ENCODE data around the gene KAT2B. TPM values are rescaled to one million over a fixed set of nuclear protein-coding genes. Genes with fewer than 3 reads are reported as not detected.

The KAT2B gene
- total RNA-seq, 4 donors from 2014 or later = 57.2 to 122 (median 74.9) TPM

DNA sequence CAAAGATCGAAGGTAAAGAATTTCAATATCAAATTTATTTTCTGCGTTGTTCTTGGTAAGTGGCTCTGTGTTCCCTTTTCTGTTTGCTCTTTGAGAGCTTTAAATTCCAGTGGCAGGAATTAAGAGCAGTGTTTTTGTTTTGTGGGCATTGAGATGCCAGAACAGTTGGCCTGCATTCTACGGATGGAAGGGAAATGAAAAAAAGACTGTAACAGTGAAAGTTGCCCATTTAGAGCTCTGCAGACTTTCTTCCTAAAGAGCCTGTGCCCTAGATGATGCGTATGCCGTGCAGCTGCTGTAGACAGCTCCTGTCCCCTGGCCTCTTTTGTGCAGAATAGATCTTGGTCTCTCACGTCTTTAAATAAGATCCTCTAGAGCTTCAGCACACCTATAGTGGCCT is 58.8 kb downstream of the KAT2B start:
- Histone ChIP-seq H3K9me3 (no peaks in the 10 kb centered on the region), H3K36me3 (no peaks in the 10 kb centered on the region), H3K27me3 (no peaks in the 10 kb centered on the region), H3K4me1 (peaks cover 26 to 29% of the 10 kb centered on the region in 2 donors), H3K27ac (peak overlapping the region; percentile 14 to 62 (median 28)), H3K4me3 (replicated peaks in 1 of 3) (no peak overlapping the region)
- intact Hi-C loops (cut with DNase I) = no loop called here
- TF ChIP-seq CTCF (IDR thresholded peaks at IDR 0.05) = no peak
- TF ChIP-seq POLR2A (IDR thresholded peaks at IDR 0.05) = no peak
- WGBS, 2 donors = 66 to 69% methylated on average over 6 of the region's 6 CpGs
- DNase-seq = no peak

- no peak overlapping the region for H3K4me3 ChIP-seq (replicated peaks in 1 of 3)
- no peak for DNase-seq
- intact Hi-C loops (cut with DNase I) = no loop called here
- 79 to 83% methylated on average over 1 of the region's 1 CpG for WGBS, 2 donors
- TF ChIP-seq CTCF (IDR thresholded peaks at IDR 0.05) (no peak), POLR2A (IDR thresholded peaks at IDR 0.05) (no peak)
- H3K36me3 ChIP-seq = no peaks in the 10 kb centered on the region
- H3K27ac ChIP-seq = peak overlapping the region in 1 of 3 donors; percentile 62
- H3K4me1 ChIP-seq = peaks cover 26 to 29% of the 10 kb centered on the region in 2 donors
- no peaks in the 10 kb centered on the region for H3K9me3 ChIP-seq
- H3K27me3 ChIP-seq = no peaks in the 10 kb centered on the region
Observed at GRCh38 chr3:20100151-20100550, 59.9 kb downstream of the KAT2B start.

GRCh38 chr3:20101041-20101440 is 60.8 kb downstream of the KAT2B start:
- H3K27me3 ChIP-seq = no peaks in the 10 kb centered on the region
- TF ChIP-seq POLR2A (IDR thresholded peaks at IDR 0.05) = no peak
- no peak for TF ChIP-seq CTCF (IDR thresholded peaks at IDR 0.05)
- no peaks in the 10 kb centered on the region for H3K9me3 ChIP-seq
- peaks cover 25 to 26% of the 10 kb centered on the region in 2 donors for H3K4me1 ChIP-seq
- H3K27ac ChIP-seq = no peak overlapping the region
- WGBS, 2 donors = 92 to 96% methylated on average over 5 of the region's 5 CpGs
- no peak for DNase-seq
- no peaks in the 10 kb centered on the region for H3K36me3 ChIP-seq
- H3K4me3 ChIP-seq (replicated peaks in 1 of 3) = no peak overlapping the region
- intact Hi-C loops (cut with DNase I) = no loop called here

GRCh38 chr3:20103731-20104130 is 63.5 kb downstream of the KAT2B start:
- Histone ChIP-seq H3K4me1 (peaks cover 11 to 12% of the 10 kb centered on the region in 2 donors), H3K27ac (no peak overlapping the region), H3K36me3 (no peaks in the 10 kb centered on the region), H3K4me3 (replicated peaks in 1 of 3) (no peak overlapping the region), H3K9me3 (no peaks in the 10 kb centered on the region), H3K27me3 (no peaks in the 10 kb centered on the region)
- intact Hi-C loops (cut with DNase I) = no loop called here
- DNase-seq = no peak
- 95 to 100% methylated on average over 1 of the region's 1 CpG for WGBS, 2 donors
- no peak for TF ChIP-seq POLR2A (IDR thresholded peaks at IDR 0.05)
- TF ChIP-seq CTCF (IDR thresholded peaks at IDR 0.05) = no peak

GRCh38 chr3:20104167-20104661 is 64.0 kb downstream of the KAT2B start:
- Histone ChIP-seq H3K4me3 (replicated peaks in 1 of 3) (no peak overlapping the region), H3K4me1 (peaks cover 8 to 10% of the 10 kb centered on the region in 2 donors), H3K36me3 (no peaks in the 10 kb centered on the region), H3K27ac (no peak overlapping the region), H3K9me3 (no peaks in the 10 kb centered on the region), H3K27me3 (no peaks in the 10 kb centered on the region)
- intact Hi-C loops (cut with DNase I) = no loop called here
- TF ChIP-seq CTCF (IDR thresholded peaks at IDR 0.05) = no peak
- TF ChIP-seq POLR2A (IDR thresholded peaks at IDR 0.05) = no peak
- WGBS, 2 donors = 78 to 88% methylated on average over 5 of the region's 5 CpGs
- no peak for DNase-seq

Data from thyroid gland (tissue), 4 donors.